HepG2 (cell line): ENCODE measurements around the gene NT5M. TPM values are rescaled to one million over a fixed set of nuclear protein-coding genes. Genes with fewer than 3 reads are reported as not detected.
A peak's percentile ranks its signal among the peaks of the same experiment; 100 is the strongest.

Experiments
- CBX2 ChIP-seq, 2 experiments: fragments of 200-600 bp in 1 of 2; sonication (generic); formaldehyde crosslinking in 1 of 2; IDR thresholded peaks; 2 replicates each; pipeline versions ENCODE4 v1.7.0 to v1.8.1; 2018 to 2022; ENCODE audit warnings: low read depth in 2 of 2, low read length in 1 of 2, mild to moderate bottlenecking in 1 of 2, missing genetic modification reagents in 1 of 2
- FOXK1 ChIP-seq: sonication (generic); formaldehyde crosslinking; IDR thresholded peaks from 2 replicates; pipeline ENCODE4 v1.4.0; 2020; ENCODE audit warnings: low read depth, missing genetic modification reagents, borderline replicate concordance
- FOXM1 ChIP-seq: sonication (generic); formaldehyde crosslinking; IDR thresholded peaks from 2 replicates; pipeline ENCODE4 v1.5.0; 2020; ENCODE audit warnings: missing genetic modification reagents
- NFE2 ChIP-seq: sonication (generic); formaldehyde crosslinking; IDR thresholded peaks from 2 replicates; pipeline ENCODE4 v1.4.0; 2020; ENCODE audit warnings: missing genetic modification reagents
- NFYB ChIP-seq: sonication (generic); formaldehyde crosslinking; IDR thresholded peaks from 2 replicates; pipeline ENCODE4 v1.4.0; 2020; ENCODE audit warnings: missing genetic modification reagents
- POLR2AphosphoS5 ChIP-seq: IDR thresholded peaks from 2 replicates; pipeline ENCODE4 v1.6.1; 2012; ENCODE audit warnings: low read depth, low read length
- RFX5 ChIP-seq: IDR thresholded peaks from 2 replicates; pipeline ENCODE4 v1.6.1; 2011; ENCODE audit warnings: low read depth, low read length, improper control_type of control experiment
- STAT5B ChIP-seq: sonication (generic); formaldehyde crosslinking; IDR thresholded peaks from 2 replicates; pipeline ENCODE4 v1.4.0; 2020; ENCODE audit warnings: missing genetic modification reagents
- TBL1XR1 ChIP-seq: fragments of 150-350 bp; IDR thresholded peaks from 2 replicates; pipeline ENCODE4 v1.6.1; 2014; ENCODE audit warnings: borderline replicate concordance, low read length; ENCODE audit not compliant: partially characterized antibody
- THYN1 ChIP-seq: sonication (generic); formaldehyde crosslinking; IDR thresholded peaks from 2 replicates; pipeline ENCODE4 v1.8.1; 2023; ENCODE audit warnings: low read depth, mild to moderate bottlenecking, moderate library complexity, missing genetic modification reagents, borderline replicate concordance
- ZFP36L2 ChIP-seq: sonication (generic); formaldehyde crosslinking; IDR thresholded peaks from 2 replicates; pipeline ENCODE4 v1.4.0; 2020; ENCODE audit warnings: missing genetic modification reagents
- ZNF263 ChIP-seq: sonication (generic); formaldehyde crosslinking; IDR thresholded peaks from 2 replicates; pipeline ENCODE4 v1.4.0; 2020; ENCODE audit warnings: missing genetic modification reagents
- ZNF350 ChIP-seq: sonication (generic); formaldehyde crosslinking; IDR thresholded peaks from 2 replicates; pipeline ENCODE4 v1.4.0; 2020; ENCODE audit warnings: mild to moderate bottlenecking, low read depth, missing genetic modification reagents, borderline replicate concordance
- ZNF678 ChIP-seq: sonication (generic); formaldehyde crosslinking; IDR thresholded peaks from 2 replicates; pipeline ENCODE4 v1.4.0; 2020; ENCODE audit warnings: mild to moderate bottlenecking, missing genetic modification reagents
- ZNF75D ChIP-seq: sonication (generic); formaldehyde crosslinking; IDR thresholded peaks from 2 replicates; pipeline ENCODE4 v1.8.1; 2023; ENCODE audit warnings: missing genetic modification reagents, mild to moderate bottlenecking, borderline replicate concordance
- ZNF777 ChIP-seq: sonication (generic); formaldehyde crosslinking; IDR thresholded peaks from 2 replicates; pipeline ENCODE4 v1.4.0; 2020; ENCODE audit warnings: missing genetic modification reagents
- polyA plus RNA-seq, 8 experiments: library from polyadenylated mRNA; depleted of rRNA in 3 of 8; stranded (reverse) in 7 of 8; unstranded in 1 of 8; fragments of >200 nt; fragmentation: Illumina TruSeq in 4 of 8; extraction: Trizol in 4 of 8; gene quantifications; 2 replicates each; pipeline versions ENCODE4 v1.2.1 to v1.2.3, GENCODE V29; 2011 to 2016; ENCODE audit warnings: low read depth in 4 of 8, missing spikeins in 1 of 8, mixed read lengths in 1 of 8; ENCODE audit not compliant: insufficient read depth in 1 of 8
- total RNA-seq, 5 experiments: library from RNA; depleted of rRNA; stranded (reverse); fragments of >200 nt; fragmentation: Illumina TruSeq; extraction: Trizol; gene quantifications; 2 replicates each; pipeline ENCODE4 v1.2.3, GENCODE V29; 2016; ENCODE audit warnings: low read depth in 1 of 5
- TF ChIP-seq, protein P1 (sequence below): fragments of 450-650 bp; IDR thresholded peaks from 2 replicates; pipeline ENCODE4 v1.6.1; 2017; ENCODE audit warnings: mild to moderate bottlenecking
- TF ChIP-seq, protein P2 (sequence below): IDR thresholded peaks from 2 replicates; pipeline ENCODE4 v1.6.1; 2018; ENCODE audit warnings: missing genetic modification reagents, mild to moderate bottlenecking, missing compliant biosample characterization
- TF ChIP-seq, protein P3 (sequence below), 2 experiments: fragments of 450-650 bp in 1 of 2; sonication (generic) in 1 of 2; formaldehyde crosslinking; IDR thresholded peaks; 2 replicates each; pipeline versions ENCODE4 v1.5.0 to v1.8.0; 2020 to 2022; ENCODE audit warnings: mild to moderate bottlenecking in 1 of 2, missing genetic modification reagents in 1 of 2
- TF ChIP-seq, protein P4 (sequence below): IDR thresholded peaks from 2 replicates; pipeline ENCODE4 v1.6.1; 2012; ENCODE audit warnings: low read depth, low read length, improper control_type of control experiment
- TF ChIP-seq, protein P5 (sequence below): sonication (generic); formaldehyde crosslinking; conservative IDR thresholded peaks from 2 replicates; pipeline ENCODE4 v1.4.0; 2020; ENCODE audit warnings: missing genetic modification reagents

NT5M gene
- total and polyA plus RNA-seq, 2 of the 13 experiments (the other 11 are each of a cell fraction or from before 2014, with no cell fraction given) = 0.55 to 0.78 TPM

DNA sequence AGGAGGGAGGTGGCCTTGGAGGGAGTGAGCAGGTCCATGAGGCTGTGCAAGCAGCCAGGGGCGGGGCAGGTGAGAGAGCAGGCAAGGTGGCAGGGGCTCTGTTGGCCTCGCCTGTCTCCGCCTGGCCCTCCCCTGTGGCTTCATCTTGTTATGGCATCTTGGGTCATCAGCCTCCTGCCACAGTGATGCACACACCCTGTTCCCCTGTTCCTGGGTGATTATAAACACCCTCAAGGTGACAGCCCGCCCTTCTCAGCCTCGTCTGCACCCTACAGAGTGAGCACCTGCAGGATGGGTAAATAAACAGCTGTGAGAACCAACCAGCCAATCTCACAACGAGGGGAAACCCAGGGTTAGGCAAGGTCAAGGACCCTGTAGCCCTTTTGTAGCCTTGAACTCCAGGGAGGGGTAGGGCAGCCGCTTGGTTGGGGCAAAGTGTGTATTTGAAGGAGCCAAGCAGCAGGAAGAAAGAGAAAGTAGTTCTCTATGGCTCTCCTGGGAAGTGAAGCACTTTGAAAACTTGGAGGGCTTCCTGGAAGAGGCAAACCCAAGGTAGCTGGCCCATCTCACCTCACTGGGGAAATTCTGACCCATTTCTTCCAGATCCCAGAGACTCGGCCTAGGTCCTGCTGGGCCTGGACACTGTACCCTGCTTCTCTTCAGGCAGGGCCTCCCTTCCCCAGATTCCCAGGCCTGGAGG is 60.6 kb downstream of the NT5M start (continued):
- TF ChIP-seq RFX5 (no peak), STAT5B (no peak), TBL1XR1 (peak; percentile 16), ZNF263 (CRISPR knock-in tag) (no peak), ZNF678 (CRISPR knock-in tag) (no peak), CBX2 (IDR thresholded peaks at IDR 0.05; ENCODE audit: low read depth, low read length) (no peak), CBX2 (CRISPR knock-in tag; IDR thresholded peaks at IDR 0.05; ENCODE audit: low read depth) (no peak), ZNF75D (CRISPR knock-in tag) (no peak), POLR2AphosphoS5 (no peak), FOXM1 (CRISPR knock-in tag) (no peak), ZNF777 (CRISPR knock-in tag) (no peak), FOXK1 (CRISPR knock-in tag) (peak; percentile 68; the same call in 1 of the 2 replicates), ZNF350 (CRISPR knock-in tag) (no peak), NFE2 (CRISPR knock-in tag) (no peak), NFYB (CRISPR knock-in tag) (0 out of 2 replicates have a peak, but pooled peaks have one; percentile 22), THYN1 (no peak), ZFP36L2 (CRISPR knock-in tag) (no peak)
- TF ChIP-seq, protein P1, sequence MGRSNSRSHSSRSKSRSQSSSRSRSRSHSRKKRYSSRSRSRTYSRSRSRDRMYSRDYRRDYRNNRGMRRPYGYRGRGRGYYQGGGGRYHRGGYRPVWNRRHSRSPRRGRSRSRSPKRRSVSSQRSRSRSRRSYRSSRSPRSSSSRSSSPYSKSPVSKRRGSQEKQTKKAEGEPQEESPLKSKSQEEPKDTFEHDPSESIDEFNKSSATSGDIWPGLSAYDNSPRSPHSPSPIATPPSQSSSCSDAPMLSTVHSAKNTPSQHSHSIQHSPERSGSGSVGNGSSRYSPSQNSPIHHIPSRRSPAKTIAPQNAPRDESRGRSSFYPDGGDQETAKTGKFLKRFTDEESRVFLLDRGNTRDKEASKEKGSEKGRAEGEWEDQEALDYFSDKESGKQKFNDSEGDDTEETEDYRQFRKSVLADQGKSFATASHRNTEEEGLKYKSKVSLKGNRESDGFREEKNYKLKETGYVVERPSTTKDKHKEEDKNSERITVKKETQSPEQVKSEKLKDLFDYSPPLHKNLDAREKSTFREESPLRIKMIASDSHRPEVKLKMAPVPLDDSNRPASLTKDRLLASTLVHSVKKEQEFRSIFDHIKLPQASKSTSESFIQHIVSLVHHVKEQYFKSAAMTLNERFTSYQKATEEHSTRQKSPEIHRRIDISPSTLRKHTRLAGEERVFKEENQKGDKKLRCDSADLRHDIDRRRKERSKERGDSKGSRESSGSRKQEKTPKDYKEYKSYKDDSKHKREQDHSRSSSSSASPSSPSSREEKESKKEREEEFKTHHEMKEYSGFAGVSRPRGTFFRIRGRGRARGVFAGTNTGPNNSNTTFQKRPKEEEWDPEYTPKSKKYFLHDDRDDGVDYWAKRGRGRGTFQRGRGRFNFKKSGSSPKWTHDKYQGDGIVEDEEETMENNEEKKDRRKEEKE = no peak
- TF ChIP-seq, protein P2, sequence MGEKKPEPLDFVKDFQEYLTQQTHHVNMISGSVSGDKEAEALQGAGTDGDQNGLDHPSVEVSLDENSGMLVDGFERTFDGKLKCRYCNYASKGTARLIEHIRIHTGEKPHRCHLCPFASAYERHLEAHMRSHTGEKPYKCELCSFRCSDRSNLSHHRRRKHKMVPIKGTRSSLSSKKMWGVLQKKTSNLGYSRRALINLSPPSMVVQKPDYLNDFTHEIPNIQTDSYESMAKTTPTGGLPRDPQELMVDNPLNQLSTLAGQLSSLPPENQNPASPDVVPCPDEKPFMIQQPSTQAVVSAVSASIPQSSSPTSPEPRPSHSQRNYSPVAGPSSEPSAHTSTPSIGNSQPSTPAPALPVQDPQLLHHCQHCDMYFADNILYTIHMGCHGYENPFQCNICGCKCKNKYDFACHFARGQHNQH (CRISPR knock-in tag) = no peak
- TF ChIP-seq, protein P3, sequence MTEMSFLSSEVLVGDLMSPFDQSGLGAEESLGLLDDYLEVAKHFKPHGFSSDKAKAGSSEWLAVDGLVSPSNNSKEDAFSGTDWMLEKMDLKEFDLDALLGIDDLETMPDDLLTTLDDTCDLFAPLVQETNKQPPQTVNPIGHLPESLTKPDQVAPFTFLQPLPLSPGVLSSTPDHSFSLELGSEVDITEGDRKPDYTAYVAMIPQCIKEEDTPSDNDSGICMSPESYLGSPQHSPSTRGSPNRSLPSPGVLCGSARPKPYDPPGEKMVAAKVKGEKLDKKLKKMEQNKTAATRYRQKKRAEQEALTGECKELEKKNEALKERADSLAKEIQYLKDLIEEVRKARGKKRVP (CRISPR knock-in tag; IDR thresholded peaks at IDR 0.05) = no peak
- TF ChIP-seq, protein P4, sequence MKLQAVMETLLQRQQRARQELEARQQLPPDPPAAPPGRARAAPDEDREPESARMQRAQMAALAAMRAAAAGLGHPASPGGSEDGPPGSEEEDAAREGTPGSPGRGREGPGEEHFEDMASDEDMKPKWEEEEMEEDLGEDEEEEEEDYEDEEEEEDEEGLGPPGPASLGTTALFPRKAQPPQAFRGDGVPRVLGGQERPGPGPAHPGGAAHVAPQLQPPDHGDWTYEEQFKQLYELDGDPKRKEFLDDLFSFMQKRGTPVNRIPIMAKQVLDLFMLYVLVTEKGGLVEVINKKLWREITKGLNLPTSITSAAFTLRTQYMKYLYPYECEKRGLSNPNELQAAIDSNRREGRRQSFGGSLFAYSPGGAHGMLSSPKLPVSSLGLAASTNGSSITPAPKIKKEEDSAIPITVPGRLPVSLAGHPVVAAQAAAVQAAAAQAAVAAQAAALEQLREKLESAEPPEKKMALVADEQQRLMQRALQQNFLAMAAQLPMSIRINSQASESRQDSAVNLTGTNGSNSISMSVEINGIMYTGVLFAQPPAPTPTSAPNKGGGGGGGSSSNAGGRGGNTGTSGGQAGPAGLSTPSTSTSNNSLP = no peak
- TF ChIP-seq, protein P5, sequence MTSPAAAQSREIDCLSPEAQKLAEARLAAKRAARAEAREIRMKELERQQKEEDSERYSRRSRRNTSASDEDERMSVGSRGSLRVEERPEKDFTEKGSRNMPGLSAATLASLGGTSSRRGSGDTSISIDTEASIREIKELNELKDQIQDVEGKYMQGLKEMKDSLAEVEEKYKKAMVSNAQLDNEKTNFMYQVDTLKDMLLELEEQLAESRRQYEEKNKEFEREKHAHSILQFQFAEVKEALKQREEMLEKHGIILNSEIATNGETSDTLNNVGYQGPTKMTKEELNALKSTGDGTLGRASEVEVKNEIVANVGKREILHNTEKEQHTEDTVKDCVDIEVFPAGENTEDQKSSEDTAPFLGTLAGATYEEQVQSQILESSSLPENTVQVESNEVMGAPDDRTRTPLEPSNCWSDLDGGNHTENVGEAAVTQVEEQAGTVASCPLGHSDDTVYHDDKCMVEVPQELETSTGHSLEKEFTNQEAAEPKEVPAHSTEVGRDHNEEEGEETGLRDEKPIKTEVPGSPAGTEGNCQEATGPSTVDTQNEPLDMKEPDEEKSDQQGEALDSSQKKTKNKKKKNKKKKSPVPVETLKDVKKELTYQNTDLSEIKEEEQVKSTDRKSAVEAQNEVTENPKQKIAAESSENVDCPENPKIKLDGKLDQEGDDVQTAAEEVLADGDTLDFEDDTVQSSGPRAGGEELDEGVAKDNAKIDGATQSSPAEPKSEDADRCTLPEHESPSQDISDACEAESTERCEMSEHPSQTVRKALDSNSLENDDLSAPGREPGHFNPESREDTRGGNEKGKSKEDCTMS (CRISPR knock-in tag) = no peak
